GM12864 (cell line): ENCODE data around the gene TPTE.
"Not testable (repeated sequence)": the region's sequence is repeated elsewhere in the genome, so short reads cannot be mapped to it uniquely, and the experiment has no call there.

ENCODE experiments used
- DNase-seq: peaks from one replicate; pipeline ENCODE4 v3.0.0-alpha.2; 2011; ENCODE audit warnings: low read depth
- H3K4me3 ChIP-seq: 2 replicates; pipeline ENCODE4 v1.5.1; 2011; ENCODE audit warnings: mild to moderate bottlenecking, low read depth, low read length, control low read depth
- TF ChIP-seq, protein P1 (sequence below): IDR thresholded peaks from 2 replicates; pipeline ENCODE4 v1.5.1; 2011; ENCODE audit warnings: low read depth, mild to moderate bottlenecking, moderate library complexity, low read length, control low read depth, inconsistent platforms; ENCODE audit errors: missing control alignments

TPTE gene

DNA sequence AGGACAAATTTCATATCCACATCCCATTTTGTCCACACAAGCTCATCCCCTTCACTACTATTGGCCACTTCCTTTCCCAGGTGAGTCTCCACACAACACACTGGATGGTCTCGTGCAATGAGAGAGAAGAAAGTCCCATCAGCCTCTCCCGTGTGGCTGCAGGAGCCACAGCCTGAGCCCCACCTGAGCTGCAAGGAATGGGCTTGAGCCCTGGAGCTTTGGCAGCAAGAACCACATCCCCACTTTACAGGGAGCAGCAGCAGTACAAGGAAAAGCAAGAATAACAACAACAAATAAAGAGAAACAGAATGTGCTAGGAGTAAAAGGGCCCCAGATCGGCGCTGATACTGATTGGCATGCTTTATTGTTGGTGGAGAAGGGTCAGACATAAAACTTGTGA is 117.7 kb downstream of the TPTE start:
- TF ChIP-seq, protein P1, sequence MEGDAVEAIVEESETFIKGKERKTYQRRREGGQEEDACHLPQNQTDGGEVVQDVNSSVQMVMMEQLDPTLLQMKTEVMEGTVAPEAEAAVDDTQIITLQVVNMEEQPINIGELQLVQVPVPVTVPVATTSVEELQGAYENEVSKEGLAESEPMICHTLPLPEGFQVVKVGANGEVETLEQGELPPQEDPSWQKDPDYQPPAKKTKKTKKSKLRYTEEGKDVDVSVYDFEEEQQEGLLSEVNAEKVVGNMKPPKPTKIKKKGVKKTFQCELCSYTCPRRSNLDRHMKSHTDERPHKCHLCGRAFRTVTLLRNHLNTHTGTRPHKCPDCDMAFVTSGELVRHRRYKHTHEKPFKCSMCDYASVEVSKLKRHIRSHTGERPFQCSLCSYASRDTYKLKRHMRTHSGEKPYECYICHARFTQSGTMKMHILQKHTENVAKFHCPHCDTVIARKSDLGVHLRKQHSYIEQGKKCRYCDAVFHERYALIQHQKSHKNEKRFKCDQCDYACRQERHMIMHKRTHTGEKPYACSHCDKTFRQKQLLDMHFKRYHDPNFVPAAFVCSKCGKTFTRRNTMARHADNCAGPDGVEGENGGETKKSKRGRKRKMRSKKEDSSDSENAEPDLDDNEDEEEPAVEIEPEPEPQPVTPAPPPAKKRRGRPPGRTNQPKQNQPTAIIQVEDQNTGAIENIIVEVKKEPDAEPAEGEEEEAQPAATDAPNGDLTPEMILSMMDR: no peak
- no peak for DNase-seq
- H3K4me3 ChIP-seq: no peak overlapping the region

DNA sequence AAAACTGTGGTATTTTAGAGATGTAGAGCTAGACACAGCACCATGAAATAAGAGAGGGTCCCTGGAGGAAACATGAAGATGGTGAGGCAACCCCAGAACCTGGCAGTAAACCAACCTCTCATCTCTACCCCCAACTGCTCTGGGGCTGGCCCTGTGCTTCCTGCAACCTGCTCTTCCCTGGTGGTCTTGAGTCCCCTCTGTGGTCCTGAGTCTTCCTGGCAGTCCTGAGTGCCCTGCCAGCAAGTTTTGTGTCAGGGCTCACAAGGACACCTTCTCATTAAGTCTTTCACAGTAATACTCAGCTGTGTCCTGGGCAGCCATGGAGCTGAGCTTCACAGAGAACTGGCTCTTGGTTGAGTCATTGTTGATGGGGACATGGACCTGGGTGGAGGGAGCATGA is 118.4 kb downstream of the TPTE start:
- DNase-seq, H3K4me3 ChIP-seq: not testable (repeated sequence)

DNA sequence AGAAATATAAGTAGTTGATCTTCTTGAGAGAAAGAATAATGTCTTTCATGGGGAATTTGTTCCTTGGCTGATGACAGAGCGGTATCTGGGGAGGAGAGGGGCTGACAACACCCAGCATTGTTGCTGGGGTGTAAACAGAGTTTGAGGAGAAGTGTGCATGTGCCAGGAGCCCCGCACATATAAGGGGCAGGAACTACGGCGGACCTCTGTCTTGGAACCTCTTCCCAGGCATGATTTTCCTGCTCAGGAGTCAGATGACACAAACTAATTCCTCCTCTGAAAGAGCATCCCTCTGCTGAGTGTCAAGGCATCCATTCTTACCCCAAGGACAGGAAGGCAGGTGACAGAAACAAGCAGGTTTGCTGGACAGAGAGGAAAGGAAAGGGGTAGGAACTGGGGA is 119.1 kb downstream of the TPTE start:
- H3K4me3 ChIP-seq: no peak overlapping the region
- TF ChIP-seq, protein P1: no peak
- no peak for DNase-seq

DNA sequence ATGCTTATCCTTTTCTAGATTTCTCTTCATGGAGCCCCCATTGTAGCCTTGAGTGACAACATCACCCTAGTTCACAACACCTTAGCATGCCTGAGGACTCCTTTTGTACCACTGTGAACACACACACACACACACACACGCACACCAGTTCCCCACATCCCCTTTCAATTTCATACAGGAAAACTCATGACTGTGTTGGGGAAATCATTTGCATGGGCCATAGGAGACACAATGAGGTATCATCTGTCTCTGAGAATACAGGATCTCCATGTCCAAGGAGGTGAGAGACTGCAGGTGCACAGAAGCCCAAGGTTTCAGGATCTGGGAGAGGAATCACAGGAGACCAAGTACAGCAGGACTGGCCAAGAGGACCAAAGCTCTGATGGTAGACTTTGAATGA is 119.7 kb downstream of the TPTE start:
- no peak overlapping the region for H3K4me3 ChIP-seq
- TF ChIP-seq, protein P1: no peak
- DNase-seq: no peak

DNA sequence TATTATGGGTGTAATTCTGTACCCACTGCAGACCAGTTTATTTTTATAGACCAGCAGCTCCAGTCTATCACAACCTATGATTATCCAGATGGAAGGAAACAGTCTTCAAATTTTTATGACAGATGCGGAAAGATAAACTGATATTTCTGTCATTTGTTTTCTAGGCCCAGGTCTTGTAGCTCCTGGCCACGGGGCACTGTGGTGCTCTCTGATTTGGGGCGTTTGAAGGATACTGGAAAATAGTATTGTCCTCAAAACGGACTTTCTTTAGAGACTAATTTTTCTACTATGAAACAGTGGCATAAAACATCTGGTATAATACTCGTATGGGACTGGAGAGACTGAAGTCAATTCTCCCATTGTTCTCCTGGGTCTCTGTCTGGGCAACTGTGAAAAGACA is 124.3 kb downstream of the TPTE start:
- DNase-seq, H3K4me3 ChIP-seq: not testable (repeated sequence)

DNA sequence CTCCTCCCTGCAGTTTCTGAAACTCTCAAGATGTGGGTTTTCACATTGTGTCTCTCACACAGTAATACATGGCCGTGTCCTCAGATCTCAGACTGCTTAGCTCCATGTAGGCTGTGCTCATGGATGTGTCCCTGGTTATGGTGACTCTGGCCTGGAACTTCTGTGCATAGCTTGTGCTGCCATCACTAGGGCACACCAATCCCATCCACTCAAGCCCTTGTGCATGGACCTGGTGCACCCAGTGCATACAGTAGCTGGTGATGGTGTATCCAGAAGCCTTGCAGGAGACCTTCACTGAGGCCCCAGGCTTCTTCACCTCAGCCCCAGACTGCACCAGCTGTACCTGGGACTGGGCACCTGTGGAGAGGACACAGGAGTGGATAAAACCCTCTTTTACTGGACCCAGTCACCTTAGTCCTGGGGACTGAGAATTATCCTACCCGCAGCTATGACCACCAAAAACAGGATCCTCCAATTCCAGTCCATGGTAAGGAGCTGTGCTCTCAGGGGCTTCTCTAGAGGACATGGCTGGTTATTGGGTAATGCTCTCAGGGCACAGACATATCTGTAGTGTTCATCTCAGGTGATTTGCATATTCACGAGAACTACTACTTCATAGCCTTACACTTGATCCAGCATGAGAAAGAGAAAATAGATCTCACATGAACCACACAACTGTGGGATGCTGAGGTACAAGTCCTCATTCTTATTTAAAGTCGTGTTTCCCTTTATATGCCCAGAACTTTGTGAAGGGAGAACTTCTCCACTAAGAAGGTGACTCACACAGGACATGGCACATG is 128.2 kb downstream of the TPTE start:
- not testable (repeated sequence) for DNase-seq, H3K4me3 ChIP-seq

DNA sequence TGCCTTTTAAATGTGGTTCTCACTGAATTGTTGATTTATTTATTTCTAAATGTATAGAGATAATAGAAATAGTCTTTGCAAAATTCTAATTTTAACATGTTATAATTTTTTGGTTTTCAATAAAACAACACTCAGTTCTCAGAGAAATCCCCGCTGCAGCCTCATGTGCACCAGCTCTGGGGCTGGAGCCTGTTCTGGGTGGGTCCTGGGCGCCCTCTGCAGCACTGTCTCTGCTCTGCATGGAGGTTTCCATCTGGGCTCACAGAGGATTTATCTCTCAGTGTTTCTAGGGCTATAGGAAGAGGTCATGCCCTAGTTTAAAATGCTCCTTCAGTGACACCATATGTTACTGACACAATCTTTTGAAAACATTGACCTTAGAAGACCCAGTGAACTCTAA is 128.9 kb downstream of the TPTE start:
- H3K4me3 ChIP-seq: not testable (repeated sequence)

More for the DNA sequence above, 128.9 kb downstream of the TPTE start:
- not testable (repeated sequence) for DNase-seq
